HG02840 (cell line): ENCODE measurements around the gene NEDD4L.
"Not testable (repeated sequence)": the region's sequence is repeated elsewhere in the genome, so short reads cannot be mapped to it uniquely, and the experiment has no call there.

ENCODE experiments used
- ATAC-seq: cut with Tn5 transposase; IDR thresholded peaks from one replicate; pipeline ENCODE4 v1.9.1; 2021; ENCODE audit warnings: mild to moderate bottlenecking, moderate library complexity, moderate number of reproducible peaks; ENCODE audit not compliant: unreplicated experiment, low FRiP score

NEDD4L gene

DNA sequence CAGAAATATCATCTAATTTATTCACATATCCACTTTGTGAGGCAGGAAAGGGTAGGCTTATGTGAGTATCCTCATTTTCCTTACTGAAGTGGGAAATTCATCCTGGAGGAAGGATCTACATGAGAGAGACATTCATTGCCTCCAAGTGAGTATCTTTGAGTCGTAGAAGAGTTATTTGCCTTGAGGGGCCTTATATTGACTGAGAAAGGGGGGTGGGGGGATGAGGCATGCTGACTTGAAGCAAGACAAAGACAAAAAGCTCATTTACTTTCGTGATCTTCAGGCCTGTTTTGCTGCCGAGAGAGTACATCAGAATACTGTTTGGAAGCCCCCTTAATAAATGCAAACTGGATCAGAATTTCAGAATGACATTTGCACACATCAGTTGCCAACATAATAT, 17.6 kb upstream of the NEDD4L start:
- no peak for ATAC-seq

DNA sequence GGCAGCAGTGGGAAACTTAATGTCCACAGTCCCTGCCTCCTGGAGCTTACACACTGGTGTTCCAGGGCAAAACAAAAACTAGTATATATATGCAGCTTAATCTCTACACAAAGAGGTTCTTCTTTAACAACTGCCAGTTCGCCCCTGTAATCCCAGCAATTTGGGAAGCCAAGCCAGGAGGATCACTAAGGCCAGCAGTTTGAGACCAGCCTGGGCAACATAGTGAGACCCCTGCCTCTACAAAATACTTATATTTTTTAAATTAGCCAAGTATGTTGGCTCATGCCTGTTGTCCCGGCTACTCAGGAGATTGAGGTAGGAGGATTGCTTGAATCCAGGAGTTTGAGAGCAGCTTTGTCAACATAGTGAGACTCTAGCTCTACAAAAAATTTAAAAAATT, 17.2 kb upstream of the NEDD4L start:
- no peak for ATAC-seq

DNA sequence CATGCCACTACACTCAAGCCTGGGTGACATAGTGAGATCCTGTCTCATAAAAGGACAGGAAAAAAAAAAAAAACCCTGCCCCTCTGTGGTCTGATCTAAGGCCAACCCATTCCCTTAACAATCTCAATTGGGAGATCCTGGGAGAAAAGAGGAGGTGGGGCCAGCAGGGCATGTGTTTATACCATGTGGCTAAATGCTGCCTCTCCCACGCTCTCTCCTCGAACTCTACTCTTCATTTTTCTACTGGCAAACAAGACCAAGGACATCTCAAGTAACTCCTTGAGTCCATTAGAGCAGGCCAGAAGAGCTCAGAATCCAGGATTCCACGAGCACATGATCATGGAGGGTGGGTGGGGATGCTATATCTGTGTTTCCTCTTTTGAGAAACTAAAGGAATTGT, 16.7 kb upstream of the NEDD4L start:
- no peak for ATAC-seq

DNA sequence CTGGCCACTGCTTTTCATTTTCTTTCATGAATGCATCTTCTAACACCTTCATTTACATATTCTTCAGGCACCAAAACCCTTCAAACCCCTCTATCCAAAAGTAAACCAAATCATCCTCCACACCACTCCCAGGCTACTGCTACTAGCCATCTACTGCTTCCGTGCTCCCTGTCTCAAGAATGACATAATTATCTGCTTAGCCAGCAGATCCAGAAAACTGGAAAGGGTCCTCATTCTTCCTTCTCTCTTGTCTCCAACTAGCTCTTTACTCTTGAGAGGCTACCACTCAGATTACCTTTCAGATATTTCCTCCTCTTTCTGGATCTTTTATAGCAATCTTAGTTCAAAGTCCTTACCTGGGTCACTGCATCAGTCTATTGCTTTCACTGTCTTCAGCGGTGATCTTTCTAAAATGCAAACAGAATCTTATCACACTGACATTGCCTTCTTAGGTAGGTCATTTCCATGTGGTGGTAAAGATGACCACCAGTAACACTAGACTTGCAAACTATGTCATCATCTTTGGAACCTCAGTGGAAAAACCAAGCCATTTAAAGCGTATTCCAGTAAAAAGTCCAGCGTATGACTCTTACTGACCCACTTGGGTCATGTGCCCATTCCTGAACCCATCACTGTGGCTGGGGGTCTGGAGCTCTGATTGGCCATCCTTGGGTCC, 15.8 kb upstream of the NEDD4L start:
- no peak for ATAC-seq

DNA sequence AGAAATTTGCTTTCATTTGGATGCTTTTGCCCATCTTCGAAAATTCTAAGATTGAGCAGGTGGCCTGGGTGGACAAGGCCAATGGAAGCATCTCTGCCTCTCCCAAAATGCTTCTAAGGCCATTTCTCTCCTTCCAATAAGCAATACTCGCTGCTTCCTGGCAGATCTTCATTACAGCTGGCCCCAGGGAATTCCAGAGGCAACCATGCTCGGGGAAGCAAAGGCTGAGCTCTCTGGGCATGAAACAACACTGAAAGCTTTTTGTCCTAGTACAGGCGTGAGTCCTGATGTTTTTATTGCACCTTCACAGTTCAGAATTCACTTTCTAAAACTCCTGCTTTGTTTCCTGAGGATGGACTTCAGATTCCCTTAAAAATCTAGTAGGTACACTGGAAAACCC, 11.8 kb upstream of the NEDD4L start:
- ATAC-seq = no peak

DNA sequence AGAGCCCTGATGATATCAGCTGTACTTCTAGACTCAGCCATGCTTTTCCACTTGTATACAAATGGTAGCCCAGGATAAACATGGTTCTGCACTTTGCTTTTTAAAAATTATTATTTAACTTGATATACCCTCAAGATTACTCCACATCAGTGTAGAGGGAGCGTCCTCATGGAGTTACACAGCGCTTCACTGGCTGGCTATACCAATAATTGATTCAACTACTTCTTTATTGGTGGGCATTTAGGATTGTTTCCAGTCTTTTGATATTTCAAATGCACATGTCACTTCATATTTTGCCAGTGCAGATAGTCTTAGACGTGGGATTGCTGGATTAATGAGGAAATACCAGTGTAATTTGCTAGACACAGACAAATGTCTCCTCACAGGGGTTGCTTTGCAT, 10.8 kb upstream of the NEDD4L start:
- ATAC-seq = no peak

DNA sequence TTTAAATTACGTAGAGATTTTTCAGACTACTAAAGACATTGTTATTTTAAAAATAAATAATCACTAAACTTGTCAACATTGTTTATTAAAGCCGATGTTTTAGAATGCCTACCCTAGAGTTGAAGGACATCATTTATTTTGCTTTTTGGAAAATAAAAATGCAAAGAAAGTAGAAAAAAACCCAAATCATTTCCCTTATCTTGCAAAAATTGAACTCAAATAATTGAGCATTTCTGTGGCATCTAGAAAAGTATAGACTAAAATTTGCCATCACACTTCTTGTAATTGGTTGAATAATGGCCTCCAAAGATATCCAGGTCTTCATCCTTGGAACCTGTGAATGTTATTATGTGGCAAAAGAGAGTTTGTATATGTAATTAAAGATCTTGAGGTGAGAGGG, 9.7 kb upstream of the NEDD4L start:
- ATAC-seq = no peak

DNA sequence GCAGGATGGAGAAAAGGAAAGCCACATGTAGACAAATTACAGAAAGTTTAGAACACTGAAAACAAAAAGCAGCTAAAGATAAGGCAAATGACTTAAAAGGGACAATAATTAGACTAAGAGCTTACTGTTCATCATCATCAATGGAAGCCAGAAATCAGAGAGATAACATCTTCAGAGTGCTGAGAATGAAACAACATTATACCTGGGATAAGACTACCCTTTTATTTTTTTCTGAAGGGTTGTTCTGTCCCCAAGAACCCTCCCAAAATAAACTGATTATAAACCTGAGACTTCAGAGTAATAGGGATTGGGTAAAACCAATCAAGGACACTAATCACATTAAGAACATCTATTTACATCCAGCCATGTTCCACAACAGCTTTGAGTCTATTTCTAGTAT, 6.9 kb upstream of the NEDD4L start:
- ATAC-seq = no peak

DNA sequence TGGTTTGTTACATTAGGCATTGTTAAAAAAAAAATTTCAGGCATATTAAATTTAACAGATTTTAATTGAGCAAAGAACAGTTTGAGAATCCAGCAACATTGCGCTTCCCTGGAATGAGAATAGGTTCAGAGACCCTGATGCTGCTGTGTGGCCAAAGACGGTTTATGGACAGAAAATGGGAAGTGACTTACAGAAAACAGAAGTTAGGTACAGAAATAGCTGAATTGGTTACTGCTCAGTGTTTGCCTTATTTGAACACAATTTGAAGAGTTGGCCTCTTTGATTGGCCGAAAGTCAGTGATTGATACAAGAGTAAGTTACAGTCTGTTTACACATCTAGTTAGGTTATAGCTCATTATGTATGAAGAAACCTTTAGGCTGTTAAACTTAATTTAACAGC, 6.0 kb upstream of the NEDD4L start:
- ATAC-seq = no peak

DNA sequence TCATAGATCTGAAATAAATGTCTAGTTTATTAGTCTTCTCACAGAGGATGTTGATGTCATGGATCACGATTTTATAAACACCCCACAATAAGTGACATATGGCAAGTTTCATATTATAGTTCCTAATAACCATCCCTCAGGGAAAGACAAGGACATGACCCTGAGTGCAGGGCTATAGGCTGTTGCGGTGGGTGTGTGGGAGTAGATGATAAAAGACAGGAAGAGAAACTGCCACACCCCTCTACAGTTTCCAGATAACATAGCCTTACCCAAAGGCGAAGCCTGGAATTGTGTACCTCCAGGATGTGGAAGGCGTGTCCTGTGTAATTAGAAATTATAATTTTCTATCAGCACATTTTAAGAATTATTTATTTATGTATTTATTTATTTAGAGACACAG, 2.4 kb upstream of the NEDD4L start:
- ATAC-seq = no peak

DNA sequence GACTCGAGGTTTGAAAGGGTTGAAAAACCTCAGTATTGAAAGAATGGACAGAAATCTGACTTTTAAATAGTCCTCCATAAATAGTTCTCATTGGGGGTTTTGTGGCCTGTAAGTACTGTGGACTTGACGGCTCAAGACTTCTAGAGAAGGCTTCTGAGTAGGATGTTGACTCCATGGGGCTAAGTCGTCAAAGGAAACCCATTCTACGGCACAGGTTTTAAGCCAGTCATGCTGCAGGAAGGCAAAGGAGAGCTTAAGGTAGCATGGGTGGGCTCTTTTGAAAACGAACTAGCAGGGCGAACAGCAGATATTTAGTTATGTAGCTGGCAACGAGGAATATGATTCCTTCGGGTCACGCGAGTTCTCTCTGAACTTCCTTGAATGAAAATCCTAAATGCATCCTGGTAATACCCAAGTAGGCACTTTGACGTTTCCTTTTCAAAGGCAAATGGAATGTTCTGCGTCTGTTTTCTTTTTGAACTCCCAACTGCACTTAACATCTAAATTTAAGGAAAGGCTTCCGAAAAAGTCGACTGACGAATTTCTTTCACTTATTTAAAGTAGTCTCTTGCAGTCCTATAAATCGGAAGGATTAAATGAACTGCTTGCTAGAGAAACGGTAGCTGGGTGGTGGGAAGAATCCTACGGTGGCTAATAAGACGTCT, 1.1 kb upstream of the NEDD4L start:
- ATAC-seq = no peak

DNA sequence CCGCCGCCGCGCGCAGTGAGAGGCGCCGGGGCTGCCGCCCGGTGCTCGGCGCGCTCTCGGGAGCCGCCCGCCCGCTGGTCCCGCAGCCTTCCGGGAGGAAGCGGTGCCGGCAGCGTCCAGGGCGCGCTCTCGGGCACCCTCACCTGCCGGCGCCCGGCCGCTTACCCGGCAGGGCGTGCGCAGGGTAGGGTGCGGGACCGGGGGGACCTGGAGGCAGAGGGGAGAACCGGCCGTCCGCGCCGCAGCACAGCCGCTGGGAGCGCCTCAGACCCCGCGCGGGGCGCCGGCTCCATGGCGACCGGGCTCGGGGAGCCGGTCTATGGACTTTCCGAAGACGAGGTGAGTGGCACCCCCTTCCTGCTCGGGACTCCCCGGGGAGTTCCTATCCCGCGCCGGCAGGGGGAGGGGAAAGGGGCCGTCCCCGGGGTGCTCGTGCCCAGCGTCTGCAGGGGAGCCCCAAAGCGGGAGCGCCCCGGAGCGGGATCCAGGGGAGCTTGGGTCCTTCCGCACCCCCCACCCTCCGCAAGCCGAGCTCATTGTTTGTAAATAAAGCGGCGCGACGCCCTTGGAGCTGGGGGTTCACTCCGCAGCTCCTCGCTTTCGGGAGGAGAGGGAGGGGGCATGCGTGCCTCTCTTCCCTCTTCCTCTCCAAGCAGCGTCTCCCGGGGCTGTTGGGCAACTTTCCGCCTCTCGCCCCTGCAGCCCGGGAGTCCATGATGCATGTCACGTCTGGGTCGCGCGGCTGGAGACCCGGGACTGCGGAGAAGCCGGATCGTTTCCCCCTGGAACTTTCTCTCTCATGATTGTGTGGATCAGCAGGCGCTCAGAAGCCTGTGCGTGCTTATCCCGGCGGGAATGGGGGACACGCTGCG, 580 bp downstream of the NEDD4L start:
- ATAC-seq = peak; percentile 29

DNA sequence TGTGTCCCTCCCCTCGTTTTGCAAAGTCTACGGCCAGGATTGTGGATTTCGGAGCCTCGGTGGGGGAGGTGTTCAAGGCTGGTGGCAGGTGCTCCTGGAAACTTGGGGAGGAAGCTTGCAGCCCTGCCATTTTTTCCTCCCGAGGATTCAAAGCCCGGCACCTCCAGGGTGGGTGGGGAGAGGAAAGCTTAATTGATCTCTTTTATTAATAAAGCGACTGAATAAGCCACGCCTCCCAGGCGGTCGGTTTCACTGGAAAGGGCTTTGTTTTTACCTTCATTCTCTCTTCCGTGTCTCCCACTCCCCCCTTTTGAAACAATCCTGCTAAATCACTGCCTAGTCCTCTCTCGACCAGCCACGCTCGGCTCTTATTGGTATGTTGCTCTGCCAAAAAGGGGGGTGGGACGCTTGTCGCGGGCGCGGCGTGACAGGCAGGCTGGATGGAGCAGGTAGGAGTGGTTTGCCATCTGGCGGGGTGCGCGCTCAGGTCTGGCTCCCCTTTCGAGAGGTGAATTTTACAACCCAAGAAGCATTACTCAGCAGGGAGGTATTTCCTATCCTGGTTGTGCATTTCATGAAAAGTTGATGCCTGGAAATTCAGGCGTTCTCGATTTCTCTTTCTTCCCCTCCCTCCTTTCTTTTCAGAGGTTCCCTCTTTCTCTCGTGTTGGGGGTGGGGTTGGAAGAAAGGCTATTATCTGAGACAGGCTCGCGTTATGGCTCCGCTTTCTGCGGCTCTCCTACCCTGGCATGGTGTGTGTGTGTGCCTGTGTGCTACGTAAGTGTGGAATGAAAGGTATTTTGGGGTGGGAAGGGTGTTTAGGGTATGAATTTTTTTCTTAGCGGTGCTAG, 1.4 kb downstream of the NEDD4L start:
- no peak for ATAC-seq

DNA sequence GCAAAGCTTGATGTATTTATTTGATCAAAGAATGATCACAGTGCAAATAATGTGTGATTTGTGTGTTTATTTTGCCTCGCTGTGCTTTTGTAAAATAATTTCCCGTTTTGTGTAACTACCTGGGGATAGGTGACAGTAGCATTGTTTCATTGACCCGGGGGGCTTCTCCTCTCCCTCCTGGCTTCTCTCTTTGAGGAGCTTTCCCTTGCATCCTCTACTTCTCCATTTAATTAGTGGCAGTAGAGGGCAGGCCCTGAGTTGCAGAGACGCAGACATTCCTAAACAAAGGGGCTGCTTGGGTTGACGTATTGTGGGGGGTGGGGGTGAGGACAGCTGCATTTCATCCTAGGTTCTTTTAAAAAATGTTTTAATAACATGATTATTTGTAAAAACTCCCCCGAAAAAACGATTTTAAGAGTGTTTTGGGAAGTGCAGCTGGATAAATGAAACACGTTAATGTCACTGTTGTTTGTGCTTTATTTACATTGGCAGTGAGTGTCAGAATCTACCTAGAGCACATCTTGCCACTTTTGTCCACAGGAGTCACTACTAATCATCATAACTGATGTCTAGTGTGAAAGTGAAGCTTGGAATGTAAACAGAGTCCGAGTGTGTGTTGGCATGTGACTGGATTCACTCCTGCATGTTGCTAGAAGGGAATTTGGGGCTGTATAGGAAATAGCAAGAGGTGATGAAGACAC, 2.2 kb downstream of the NEDD4L start:
- ATAC-seq = no peak

DNA sequence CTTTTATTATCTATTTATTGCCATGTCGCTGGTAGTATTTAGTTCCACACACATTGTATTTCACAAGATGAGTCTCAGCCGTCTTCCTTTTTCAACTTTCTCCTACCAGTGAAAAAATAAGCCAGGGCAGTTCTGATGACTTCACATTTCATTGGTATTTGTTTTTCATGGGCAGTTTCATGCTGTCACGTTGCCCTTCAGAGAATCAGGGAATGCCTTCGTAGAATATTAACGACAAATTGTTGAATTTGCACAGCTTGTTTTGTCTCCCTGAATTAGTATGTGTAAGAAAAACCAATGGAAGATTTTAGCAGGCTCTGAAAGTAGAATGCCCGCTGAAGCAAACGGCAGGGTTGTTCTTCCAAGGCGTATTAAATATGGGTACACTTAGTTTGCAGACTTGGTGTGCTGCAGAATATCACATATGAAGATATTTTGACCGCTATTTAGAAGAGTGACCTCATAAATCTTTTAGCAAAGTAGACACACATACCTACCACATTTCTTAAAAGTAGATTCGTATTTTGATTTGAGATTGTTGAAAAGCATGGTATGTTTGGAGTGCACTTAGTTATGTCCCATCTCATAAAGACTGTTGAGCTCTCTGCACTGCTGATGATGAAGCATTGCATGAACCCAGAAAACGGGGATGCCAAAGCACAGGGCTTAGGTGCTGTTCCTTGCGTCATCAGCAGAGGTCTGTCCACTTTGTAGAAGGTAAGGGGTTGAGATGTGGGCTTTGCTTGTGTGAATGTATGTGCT, 2.9 kb downstream of the NEDD4L start:
- no peak for ATAC-seq

DNA sequence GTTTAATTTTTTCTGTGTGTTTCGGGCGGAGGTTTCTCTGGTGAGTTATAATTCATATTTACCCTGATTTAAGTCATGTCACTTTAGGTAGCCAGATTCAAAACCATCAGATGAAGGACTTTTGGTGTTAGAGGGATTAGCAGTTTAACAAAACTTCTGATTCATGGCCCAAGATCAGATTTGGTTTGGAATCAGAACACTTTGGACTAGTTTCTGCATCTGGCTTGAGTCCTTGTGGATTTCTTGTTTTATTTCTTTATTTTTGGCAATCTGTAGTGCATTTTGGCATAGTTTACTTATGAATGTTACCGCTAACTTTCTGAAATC, 3.5 kb downstream of the NEDD4L start:
- ATAC-seq = no peak

DNA sequence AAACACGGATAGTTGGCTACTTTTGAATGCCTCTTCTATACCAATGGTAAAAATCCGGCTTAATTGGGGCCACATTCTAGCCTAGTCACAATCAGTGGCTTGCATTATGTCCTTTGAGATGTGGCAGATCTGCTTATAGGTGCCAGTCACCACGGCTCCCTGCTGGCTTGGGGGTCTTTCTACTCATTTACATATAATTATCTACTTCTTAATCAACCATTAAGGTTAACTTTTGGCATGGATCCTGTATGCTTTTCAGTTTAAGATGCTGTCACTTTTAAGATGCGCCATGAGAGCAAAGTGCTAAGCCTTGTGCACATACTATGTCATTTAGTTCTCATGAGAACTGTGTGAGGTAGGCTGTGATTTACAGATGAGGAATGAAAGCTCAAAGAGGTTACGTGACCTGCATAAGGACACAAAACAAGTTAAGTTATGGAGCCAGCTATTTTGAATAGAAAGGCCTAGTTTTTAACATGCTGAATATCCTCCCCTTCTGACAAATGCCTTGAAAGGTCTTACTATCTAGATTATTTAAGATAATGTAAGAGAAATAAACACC, 4.1 kb downstream of the NEDD4L start:
- no peak for ATAC-seq

DNA sequence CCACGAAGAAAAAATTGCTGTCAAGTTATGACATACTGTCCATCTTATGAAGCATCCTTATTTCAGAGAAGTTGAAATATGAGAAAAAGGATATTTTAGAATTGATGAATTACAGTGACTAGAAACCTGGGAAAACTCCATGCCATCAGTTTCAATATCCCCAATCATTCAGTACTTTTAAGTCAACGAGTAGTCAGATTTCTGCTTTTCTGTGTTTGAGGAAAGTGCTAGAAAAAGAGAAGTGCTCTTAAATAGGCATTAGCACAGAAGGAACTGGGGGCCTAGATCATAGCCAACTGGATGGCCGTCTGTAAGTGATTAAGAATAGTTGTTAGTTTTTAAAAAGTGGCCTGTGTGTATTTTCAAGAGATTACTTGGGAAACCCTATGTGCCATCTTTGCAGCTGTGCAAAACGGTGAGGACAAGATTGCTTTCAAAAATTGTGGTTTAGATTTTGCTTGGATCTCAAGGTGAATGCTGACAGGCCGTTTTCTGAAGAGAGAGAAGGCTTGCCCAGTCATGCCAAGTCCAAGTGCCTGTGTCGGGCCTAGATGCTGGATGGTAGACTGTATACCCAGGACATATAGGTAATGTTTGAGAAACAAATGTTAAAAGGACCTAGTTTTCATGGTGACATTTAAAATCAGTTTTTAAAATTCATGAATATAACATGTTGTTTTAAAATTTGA, 5.1 kb downstream of the NEDD4L start:
- ATAC-seq = no peak

DNA sequence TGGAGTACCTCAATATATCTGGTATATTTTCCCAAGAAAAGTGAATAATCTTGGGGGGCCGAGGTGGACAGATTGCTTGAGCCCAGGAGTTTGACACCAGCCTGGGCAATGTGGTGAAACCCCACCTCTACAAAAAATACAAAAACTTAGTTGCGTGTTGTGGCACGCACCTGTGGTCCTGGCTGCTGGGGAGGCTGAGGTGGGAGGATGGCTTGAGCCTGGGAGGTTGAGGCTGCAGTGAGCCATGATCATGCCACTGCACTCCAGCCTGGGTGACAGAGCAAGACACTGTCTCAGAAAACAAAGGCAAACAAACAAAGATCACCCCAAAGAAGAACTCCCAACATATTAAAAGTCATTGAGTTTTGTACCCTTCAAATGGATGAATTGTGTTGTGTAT, 6.9 kb downstream of the NEDD4L start:
- not testable (repeated sequence) for ATAC-seq
